COR-L47 (cell line): Measurements from ENCODE around the gene NFATC3.
A peak's percentile ranks its signal among the peaks of the same experiment; 100 is the strongest.

ENCODE experiments used
- DNase-seq: peaks from one replicate; lab custom pipeline; 2025; lab: John Stamatoyannopoulos, UW

Gene NFATC3

GRCh38 chr16:68233085-68233834, 148.1 kb downstream of the NFATC3 start:
- no peak for DNase-seq

DNA sequence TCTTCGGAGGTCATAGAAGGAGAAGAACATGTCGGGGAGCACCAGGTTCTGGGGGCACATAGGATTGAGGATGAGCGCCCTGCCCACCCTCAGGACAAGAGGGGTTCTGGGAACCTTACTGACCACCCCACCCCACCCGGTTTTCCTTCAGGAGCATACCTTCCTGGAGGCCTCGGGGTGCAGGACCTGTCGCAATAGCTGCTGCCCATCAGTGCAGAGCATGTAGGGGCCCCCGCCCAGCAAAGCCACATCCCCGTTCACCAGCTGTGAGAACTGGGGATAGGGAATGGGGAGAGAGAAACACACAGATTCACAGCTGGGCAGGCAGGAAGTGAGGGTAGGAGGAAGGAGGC, 148.6 kb downstream of the NFATC3 start:
- no peak for DNase-seq

DNA sequence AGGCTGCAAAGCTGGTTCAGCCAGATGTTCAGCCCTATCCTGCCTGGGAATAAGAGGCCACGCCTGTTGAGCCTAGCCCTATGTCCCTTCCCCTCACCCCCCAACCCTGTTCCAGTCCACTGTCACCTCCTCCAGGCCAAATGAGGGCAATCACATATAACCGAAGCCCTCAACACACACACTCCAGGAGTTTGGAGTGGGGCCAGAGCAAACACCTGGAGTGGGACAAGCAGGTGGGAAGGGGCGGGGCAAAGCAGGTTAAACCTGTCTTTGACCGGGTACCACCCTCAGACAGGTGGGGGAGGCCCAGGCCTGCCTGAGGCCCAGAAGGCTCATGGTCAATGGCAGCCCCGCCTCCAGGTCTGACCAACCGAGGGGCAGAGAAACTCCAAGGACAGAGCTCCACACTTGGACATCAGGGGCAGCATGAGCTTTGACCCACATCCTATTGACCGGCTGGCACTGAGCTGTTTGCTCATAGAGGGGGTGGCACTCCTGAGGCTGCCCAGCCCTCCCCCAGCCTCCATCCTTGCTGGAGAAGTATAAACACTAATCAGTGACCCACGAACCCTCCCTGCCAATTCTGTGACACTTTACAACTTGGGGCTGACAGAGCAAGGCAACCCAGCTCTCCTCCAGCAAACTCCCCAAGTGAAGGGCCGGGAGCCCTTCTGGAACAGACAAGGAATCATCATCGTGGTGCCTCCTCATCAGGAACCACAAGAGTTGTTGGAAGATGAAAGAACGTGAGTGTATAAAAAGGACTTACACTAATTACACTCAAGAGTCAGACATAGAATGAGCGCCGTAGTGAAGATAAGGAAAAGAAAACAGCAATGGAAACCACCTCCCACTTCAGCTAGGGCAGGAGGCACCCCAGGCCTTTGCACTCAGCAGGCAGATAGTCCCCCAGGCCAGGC, 149.3 kb downstream of the NFATC3 start:
- peak; percentile 87 for DNase-seq

DNA sequence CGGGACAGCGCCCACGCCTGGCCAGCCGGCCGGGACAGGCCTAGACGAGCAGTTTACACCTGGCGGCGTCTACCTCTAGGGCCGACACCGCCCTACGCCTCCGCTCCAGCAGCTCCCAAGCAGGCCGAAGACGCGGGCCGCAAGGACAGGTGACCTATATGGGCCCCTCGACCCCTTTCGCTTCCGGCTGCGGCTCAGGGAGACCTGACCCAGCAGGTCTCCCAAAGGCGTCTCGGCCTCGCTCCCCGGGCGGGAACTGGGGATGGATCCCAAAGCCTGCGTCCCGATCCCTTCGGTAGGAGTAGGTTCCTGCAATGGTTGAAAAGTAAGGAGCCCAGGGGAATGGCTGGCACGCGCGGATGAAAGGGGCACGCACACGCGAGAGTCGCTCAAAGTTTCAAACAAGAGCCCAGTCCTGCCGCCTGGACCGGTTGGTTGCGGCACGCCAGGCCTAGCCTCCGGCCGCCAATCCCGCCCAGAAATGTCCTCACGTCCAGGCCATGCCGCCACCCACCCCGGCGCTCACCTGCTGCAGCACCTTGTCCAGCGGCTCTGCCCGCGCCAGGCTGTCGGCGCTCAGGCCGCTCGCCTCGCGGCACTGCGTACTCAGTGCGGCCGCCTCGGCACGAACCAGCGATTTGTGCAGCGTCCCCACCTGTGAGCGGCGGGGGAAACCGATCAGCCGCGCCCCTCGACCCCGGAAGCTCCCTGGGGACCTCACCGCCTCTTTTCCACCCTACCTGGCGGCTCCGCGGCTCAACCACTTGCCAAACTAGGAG, 150.1 kb downstream of the NFATC3 start:
- peak; percentile 11 for DNase-seq

GRCh38 chr16:68235887-68236136, 150.6 kb downstream of the NFATC3 start, which contains the start of gene ESRP2:
TSS of gene ESRP2 (minus strand) at chr16:68236127. CDS start at chr16:68236045, 82 bp downstream.
- DNase-seq: no peak

DNA sequence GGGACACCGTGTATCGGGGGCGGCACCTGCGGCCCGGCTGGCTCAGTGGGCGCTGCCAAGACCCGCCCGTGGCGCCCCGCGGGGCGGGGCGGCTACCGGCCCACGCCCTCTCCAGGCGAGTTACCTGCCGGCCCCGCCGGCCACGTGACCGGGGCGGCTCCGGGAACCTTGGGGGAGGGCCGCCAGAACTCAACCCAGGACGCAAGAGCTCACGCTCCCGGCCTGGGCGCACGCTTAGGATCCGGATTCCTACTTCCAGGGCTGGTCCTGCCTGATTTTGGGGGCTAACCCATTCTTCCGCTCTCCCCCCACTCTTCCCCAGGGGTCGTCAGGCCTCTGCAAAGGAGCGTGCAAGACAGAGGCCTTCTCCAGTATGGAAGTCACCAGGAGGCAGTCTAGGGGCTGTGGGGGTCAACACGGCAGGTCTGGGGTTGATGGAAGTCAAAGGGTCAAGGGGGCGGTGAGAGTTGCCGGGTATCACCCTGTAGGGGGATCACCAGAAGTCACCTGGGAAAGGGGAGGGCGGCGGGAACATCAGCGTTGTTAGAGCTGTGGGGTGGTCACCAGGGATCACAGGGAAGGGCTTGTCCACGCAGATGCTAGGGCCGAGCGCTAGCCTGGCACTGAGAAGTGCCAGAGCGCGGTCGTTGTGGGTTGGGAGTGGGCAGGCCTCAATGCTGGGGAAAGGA, 151.1 kb downstream of the NFATC3 start:
- DNase-seq: peak; percentile 52

GRCh38 chr16:68236826-68237242, 151.7 kb downstream of the NFATC3 start:
- DNase-seq: no peak

GRCh38 chr16:68237243-68238028, 152.3 kb downstream of the NFATC3 start:
- peak; percentile 96 for DNase-seq

DNA sequence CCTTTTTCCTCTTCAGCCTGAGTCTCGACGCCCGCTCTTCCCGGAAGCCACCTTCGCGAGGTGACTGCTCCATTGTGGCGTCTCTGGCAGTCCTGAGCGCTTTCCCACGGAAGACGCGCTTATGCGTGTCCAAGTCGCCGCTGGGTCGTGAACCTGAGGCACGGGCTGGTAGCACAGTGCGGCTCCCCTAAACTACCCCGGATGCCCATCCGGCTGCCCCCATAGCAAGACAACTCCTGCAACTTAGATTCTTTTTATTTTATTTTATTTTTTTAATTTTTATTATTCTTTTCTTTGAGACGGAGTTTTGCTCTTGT, 152.8 kb downstream of the NFATC3 start:
- no peak for DNase-seq

DNA sequence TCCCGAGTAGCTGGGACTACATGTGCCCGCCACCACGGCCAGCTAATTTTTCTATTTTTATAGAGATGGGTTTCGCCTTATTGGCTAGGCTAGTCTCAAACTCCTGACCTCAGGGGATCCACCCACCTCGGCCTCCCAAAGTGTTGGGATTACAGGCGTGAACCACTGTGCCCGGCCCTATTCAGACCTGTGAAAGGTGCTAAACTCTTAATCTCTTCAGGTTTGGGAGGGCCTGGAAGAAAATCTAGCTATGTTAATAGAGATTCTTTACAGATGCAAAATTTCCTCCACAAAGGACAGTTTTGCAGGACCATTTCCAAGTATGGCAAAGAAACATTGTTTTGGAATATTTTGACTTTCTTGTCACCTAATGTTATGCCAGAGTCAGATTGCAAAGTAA, 156.9 kb downstream of the NFATC3 start:
- no peak for DNase-seq

DNA sequence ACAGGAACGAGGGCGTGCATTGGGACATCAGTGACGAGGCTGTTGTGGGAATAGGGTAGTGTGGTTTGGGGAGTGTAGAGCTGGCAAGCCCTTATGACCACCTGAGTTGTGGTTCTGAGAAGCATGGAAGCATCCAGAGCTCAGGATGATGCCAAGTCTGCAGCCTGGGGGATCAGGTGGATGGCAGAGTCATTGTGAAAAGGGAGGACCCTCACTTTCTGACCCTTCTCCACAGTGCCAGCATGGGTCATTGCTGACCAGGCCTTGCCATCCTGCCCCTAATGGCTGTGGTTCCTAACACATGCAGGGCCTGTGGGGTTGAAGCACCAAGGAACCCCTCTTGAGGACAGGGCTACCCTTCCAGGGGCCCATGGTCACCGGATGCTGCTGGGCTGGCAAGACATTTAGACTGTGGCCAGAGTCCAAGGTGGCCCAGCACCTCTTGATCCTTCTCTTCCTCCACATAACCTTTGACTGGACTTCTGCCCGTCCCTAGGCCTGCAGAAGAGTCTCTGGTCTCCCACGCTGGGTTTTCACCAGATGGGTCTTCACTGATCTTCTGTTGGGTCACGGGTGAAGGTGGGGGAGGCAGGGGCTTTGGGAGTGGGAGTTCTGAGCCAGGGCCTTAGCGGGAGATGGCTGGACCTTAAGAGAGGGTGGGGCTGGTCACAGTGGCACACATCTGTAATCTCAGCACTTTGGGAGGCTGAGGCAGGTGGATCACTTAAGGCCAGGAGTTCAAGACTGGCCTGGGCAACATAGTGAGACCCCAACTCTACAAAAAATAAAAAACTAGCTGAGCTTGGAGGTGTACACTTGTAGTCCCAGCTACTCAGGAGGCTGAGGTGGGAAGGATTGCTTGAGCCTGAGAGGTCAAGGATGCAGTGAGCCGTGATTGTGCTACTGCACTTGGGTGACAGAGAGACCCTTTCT, 158.0 kb downstream of the NFATC3 start:
- DNase-seq: no peak

DNA sequence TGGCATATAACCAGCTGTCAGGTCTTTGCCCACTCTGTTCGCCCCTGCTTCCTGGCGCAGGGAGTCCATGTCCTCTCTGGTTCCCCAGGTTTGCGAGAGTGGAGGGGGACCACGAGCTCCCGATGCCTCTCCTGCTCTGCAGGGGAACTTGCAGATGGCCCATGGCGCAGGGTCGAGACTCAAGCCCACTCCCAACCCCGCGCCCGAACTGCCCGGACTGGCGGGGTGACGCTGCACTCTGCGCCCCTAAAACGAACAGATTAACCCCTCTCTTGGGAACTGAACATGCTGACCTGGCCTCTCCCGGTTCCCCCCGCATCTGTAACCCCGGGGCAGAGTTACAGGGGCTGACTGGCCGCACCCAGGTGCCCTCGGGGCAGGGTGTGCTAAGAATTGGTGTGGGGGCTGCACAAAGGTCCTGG, 159.3 kb downstream of the NFATC3 start:
- DNase-seq: no peak

- peak; percentile 91 for DNase-seq
Measured at GRCh38 chr16:68244903-68245853, 160.0 kb downstream of the NFATC3 start, which contains the start of gene PLA2G15. TSS of gene PLA2G15 (plus strand) at chr16:68245373. CDS start at chr16:68245427, 54 bp downstream.

- no peak for DNase-seq
Measured at GRCh38 chr16:68246121-68246520, 161.0 kb downstream of the NFATC3 start.

DNA sequence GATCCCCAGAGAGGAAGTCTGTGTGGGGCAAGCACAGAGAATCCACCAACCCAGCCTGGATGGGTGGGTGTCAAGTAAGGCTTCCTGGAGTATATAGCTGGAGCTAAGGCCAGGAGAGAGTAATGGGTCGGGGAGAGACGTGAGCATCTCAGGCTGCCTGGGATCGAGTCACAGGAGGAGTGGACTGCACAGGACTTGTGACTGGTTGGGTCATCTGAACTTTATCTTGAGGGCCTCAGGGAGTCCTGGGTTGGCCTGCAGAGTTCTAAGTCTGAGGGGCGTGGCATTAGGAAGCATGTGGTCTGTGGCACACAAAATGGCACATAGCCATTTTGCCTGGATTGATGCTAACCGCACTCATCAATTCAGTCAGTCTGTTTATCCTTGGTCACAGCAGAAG, 161.5 kb downstream of the NFATC3 start:
- no peak for DNase-seq

DNA sequence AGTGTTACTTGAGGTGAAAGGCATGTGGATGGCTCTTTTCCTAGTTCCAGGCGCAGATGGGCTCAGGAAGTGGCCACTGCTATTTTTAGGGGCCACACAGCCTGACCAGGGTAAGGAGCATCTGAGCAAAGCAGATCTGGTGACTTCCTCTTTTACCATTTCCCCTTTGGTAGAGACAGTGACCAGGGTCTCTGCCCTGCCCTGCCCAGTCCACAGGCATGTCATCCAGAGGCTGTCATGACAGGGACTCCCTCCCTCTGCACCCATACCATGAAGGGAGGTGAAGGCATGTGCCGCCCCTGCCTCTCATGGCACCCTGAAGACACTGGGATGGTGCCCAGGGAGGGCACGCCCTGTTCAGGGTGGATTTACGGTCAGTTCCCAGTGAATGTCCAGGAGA, 162.2 kb downstream of the NFATC3 start:
- DNase-seq: no peak

- DNase-seq: no peak
Measured at GRCh38 chr16:68247932-68248331, 162.8 kb downstream of the NFATC3 start.

GRCh38 chr16:68249371-68249770, 164.2 kb downstream of the NFATC3 start:
- no peak for DNase-seq

DNA sequence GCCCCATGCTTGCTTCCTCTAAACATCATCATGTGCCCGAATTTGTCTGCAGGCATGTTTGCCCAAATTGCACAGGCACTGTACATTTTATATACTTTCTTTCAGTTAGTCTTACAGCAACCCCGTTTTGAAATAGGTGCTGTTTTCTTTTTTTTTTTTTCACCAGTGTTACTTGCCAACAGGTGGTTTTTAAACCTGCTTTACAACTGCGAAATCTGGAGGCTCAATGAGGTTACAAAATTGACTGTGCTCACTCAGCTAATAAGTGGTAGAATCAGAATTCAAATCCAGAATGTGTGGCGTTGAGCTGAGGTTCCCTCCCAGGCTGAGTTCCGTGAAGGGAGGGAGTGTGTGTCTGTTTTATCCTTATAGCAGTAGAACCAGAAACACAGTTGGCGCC, 165.8 kb downstream of the NFATC3 start:
- DNase-seq: no peak
